LNCAP (cell line): Measurements from ENCODE around the gene ZNF644.

Experiments used
- TF ChIP-seq, protein P1 (sequence below): fragments of 450-650 bp; IDR thresholded peaks from 2 replicates; pipeline ENCODE4 v1.5.1; 2017; ENCODE audit warnings: mild to moderate bottlenecking

Gene ZNF644

DNA sequence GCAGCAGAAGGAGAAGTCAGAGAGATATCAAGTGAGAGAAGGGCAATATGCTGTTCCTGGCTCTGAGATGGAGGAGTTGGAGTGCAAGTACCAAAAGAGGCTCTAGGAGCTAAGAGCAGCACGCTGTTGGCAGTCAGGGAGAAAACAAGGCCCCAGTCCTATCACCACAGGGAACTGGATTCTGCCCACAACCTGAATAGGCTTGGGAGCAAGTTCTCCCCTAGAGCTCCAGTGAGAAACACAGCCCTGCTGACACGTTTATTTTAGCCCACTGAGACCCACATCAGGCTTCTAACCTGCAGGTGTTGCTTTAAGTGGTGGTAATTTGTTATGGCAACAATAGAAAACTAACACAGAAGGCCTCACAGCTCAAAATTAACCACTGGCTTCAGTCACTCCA lies 31.8 kb upstream of the ZNF644 start:
- TF ChIP-seq, protein P1, sequence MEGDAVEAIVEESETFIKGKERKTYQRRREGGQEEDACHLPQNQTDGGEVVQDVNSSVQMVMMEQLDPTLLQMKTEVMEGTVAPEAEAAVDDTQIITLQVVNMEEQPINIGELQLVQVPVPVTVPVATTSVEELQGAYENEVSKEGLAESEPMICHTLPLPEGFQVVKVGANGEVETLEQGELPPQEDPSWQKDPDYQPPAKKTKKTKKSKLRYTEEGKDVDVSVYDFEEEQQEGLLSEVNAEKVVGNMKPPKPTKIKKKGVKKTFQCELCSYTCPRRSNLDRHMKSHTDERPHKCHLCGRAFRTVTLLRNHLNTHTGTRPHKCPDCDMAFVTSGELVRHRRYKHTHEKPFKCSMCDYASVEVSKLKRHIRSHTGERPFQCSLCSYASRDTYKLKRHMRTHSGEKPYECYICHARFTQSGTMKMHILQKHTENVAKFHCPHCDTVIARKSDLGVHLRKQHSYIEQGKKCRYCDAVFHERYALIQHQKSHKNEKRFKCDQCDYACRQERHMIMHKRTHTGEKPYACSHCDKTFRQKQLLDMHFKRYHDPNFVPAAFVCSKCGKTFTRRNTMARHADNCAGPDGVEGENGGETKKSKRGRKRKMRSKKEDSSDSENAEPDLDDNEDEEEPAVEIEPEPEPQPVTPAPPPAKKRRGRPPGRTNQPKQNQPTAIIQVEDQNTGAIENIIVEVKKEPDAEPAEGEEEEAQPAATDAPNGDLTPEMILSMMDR: no peak

GRCh38 chr1:91046766-91047165 lies 24.9 kb upstream of the ZNF644 start:
- TF ChIP-seq, protein P1: no peak

DNA sequence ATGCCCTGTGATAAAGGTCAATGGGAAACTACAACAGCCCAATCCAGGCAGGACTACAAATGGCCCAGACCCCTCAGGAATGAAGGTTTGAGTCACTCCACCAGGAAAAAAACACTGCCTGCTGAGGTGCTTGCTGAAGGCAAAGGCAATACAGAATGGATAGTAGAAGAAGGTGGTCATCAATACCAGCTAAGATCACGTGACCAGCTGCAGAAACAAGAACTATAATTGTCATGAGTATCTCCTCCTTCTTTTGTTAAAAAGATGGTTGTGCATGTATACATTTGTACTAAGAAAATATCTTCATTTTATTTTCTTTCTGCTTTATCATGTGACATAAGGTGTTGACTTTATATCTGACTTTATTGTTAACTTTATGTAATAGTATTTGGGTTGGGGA lies 23.4 kb upstream of the ZNF644 start:
- TF ChIP-seq, protein P1: no peak

GRCh38 chr1:91038582-91038981 lies 16.7 kb upstream of the ZNF644 start:
- TF ChIP-seq, protein P1: no peak

DNA sequence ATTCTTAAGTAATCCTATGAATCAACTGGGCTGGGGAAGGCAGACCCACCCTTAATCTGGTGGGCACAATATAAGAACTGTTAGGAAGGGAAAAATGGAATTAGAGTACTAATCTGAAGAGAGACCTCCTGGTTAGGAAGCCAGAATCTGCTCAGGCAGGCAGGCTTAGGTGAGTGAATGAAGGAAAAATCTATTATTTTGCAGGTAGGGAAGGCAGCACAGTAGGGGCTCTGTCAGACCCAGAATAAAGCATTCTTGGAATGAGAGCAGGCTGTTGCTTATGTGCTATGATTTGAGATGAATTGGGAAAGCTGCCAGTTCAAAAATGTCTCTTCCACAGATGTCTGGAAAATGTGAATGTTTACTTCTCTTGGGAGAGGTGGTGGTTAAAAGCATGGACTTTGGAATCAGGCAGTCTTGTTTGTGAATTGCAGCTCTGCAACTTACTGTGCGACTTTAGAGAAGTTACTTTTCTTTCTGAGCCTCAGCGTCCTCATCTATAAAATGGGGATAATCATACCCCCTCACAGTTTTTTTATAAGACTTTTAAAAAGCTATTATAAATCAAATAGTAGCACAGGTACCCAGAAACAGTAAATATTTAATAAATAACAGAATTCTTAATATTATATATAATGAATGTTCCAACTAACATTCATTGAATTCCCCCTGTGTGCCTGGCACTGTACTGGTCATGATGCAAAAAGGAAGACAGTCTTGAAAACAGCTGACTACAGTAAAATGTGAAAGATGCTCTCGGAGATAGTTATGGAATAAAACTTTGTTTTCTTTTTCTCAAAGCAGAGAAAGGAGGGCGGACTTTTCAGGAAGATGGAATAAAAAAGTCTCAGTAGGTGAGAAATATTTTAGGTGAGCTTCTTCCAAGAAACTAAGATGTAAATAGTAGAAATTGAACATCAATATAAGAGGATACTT lies 15.3 kb upstream of the ZNF644 start:
- TF ChIP-seq, protein P1: no peak

GRCh38 chr1:91032349-91032748 lies 10.5 kb upstream of the ZNF644 start:
- TF ChIP-seq, protein P1: no peak

DNA sequence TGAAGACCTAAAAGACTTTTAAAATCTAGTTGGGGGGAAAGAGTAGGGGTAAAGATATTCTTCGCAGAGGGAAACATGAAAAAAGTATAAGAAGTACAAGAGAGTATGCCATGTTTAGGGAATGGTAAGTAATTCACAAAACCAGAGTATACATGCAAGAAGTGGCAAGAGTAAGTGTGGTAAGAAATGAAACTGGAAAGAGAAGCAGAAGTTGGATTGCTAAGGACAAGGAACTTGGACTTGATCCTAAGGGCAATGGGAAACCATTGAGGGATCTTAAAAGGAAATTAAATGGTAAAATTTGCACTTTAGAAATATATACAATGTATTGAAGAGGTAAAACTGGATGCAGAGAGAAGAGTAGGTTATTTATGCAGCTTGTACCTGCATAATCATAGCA lies 9.2 kb upstream of the ZNF644 start:
- TF ChIP-seq, protein P1: no peak
